AG20443 (cell line): ENCODE data around the gene SRGAP2B.
"Not testable (repeated sequence)": the region's sequence is repeated elsewhere in the genome, so short reads cannot be mapped to it uniquely, and the experiment has no call there.

Source experiments
- DNase-seq: peaks from one replicate; pipeline ENCODE4 v3.0.0; 2012; ENCODE audit warnings: low spot score, mixed read lengths

Gene SRGAP2B

GRCh38 chr1:145082483-145083255 is 12.5 kb downstream of the SRGAP2B start:
- not testable (repeated sequence) for DNase-seq

GRCh38 chr1:145080193-145080592 is 14.9 kb downstream of the SRGAP2B start:
- DNase-seq: not testable (repeated sequence)

GRCh38 chr1:145079737-145080136 is 15.4 kb downstream of the SRGAP2B start:
- not testable (repeated sequence) for DNase-seq

GRCh38 chr1:145078787-145079370 is 16.2 kb downstream of the SRGAP2B start:
- DNase-seq: not testable (repeated sequence)

GRCh38 chr1:145077872-145078786 is 17.0 kb downstream of the SRGAP2B start:
- DNase-seq: not testable (repeated sequence)

- DNase-seq: not testable (repeated sequence)
These were observed 18.3 kb downstream of the SRGAP2B start for GRCh38 chr1:145076877-145077276.

- not testable (repeated sequence) for DNase-seq
These were observed 21.0 kb downstream of the SRGAP2B start for GRCh38 chr1:145074021-145074559.

- DNase-seq: not testable (repeated sequence)
These were observed 23.6 kb downstream of the SRGAP2B start for GRCh38 chr1:145071569-145071968.

GRCh38 chr1:145066486-145066885 is 28.6 kb downstream of the SRGAP2B start:
- not testable (repeated sequence) for DNase-seq

- not testable (repeated sequence) for DNase-seq
These were observed 29.8 kb downstream of the SRGAP2B start for GRCh38 chr1:145065194-145065826.

GRCh38 chr1:145063941-145064648 is 31.0 kb downstream of the SRGAP2B start:
- DNase-seq: not testable (repeated sequence)

GRCh38 chr1:145063285-145063684 is 31.8 kb downstream of the SRGAP2B start:
- not testable (repeated sequence) for DNase-seq

- not testable (repeated sequence) for DNase-seq
These were observed 36.9 kb downstream of the SRGAP2B start for GRCh38 chr1:145058184-145058583.

GRCh38 chr1:145055217-145055760 is 39.8 kb downstream of the SRGAP2B start:
- not testable (repeated sequence) for DNase-seq

GRCh38 chr1:145053428-145053827 is 41.7 kb downstream of the SRGAP2B start:
- DNase-seq: not testable (repeated sequence)

GRCh38 chr1:145052019-145052776 is 42.9 kb downstream of the SRGAP2B start:
- DNase-seq: not testable (repeated sequence)

GRCh38 chr1:145048181-145048856 is 46.8 kb downstream of the SRGAP2B start:
- not testable (repeated sequence) for DNase-seq

- DNase-seq: not testable (repeated sequence)
These were observed 47.6 kb downstream of the SRGAP2B start for GRCh38 chr1:145047553-145047952.
